PFSK-1 (cell line): ENCODE results near the gene IL6ST.

Experiments used
- FOXP2 ChIP-seq: optimal IDR thresholded peaks from 2 replicates; pipeline ENCODE3; 2011; ENCODE audit warnings: borderline replicate concordance, control low read depth, inconsistent platforms; ENCODE audit not compliant: insufficient read depth; ENCODE audit errors: extremely low read length, extremely low read depth
- POLR2AphosphoS5 ChIP-seq: IDR thresholded peaks from 2 replicates; pipeline ENCODE4 v1.6.1; 2012; ENCODE audit warnings: low read depth, mild to moderate bottlenecking, control low read depth, low read length, moderate library complexity
- REST ChIP-seq, 2 experiments: IDR thresholded peaks; 2 replicates each; pipeline versions ENCODE4 v1.6.1 to v1.8.0; 2011 to 2012; ENCODE audit warnings: low read depth in 2 of 2, low read length in 2 of 2, control low read depth in 1 of 2, inconsistent platforms in 1 of 2, mild to moderate bottlenecking in 1 of 2, moderate library complexity in 1 of 2; ENCODE audit not compliant: insufficient read depth in 1 of 2
- SIN3A ChIP-seq: IDR thresholded peaks from 2 replicates; pipeline ENCODE4 v1.6.1; 2012; ENCODE audit warnings: mild to moderate bottlenecking, low read length, moderate library complexity, borderline replicate concordance; ENCODE audit not compliant: insufficient read depth
- TAF1 ChIP-seq: IDR thresholded peaks from 2 replicates; pipeline ENCODE4 v1.6.1; 2012; ENCODE audit warnings: low read length, control low read depth, borderline replicate concordance; ENCODE audit not compliant: insufficient read depth

The IL6ST gene

GRCh38 chr5:55960779-55961178 lies 34.0 kb downstream of the IL6ST start:
- TF ChIP-seq POLR2AphosphoS5 (no peak), TAF1 (no peak), REST (IDR thresholded peaks at IDR 0.05; ENCODE audit: insufficient read depth in 1 of 2, low read depth in 2 of 2, low read length in 2 of 2) (no peak), SIN3A (no peak), FOXP2 (no peak)

GRCh38 chr5:55959208-55959607 lies 35.6 kb downstream of the IL6ST start:
- TF ChIP-seq REST (IDR thresholded peaks at IDR 0.05; ENCODE audit: insufficient read depth in 1 of 2, low read depth in 2 of 2, low read length in 2 of 2) (no peak), TAF1 (no peak), FOXP2 (no peak), SIN3A (no peak), POLR2AphosphoS5 (no peak)

- no peak for TF ChIP-seq REST (IDR thresholded peaks at IDR 0.05; ENCODE audit: insufficient read depth in 1 of 2, low read depth in 2 of 2, low read length in 2 of 2)
- TF ChIP-seq FOXP2 = no peak
Measured at GRCh38 chr5:55936100-55936693, 58.6 kb downstream of the IL6ST start.

GRCh38 chr5:55935371-55935770 lies 59.4 kb downstream of the IL6ST start:
- TF ChIP-seq POLR2AphosphoS5 = no peak
- TF ChIP-seq TAF1 = no peak
- TF ChIP-seq FOXP2 = no peak
- TF ChIP-seq SIN3A = no peak
- no peak for TF ChIP-seq REST (IDR thresholded peaks at IDR 0.05; ENCODE audit: insufficient read depth in 1 of 2, low read depth in 2 of 2, low read length in 2 of 2)

- TF ChIP-seq TAF1 (no peak), FOXP2 (no peak), SIN3A (no peak), POLR2AphosphoS5 (no peak), REST (IDR thresholded peaks at IDR 0.05; ENCODE audit: insufficient read depth in 1 of 2, low read depth in 2 of 2, low read length in 2 of 2) (no peak)
Measured at GRCh38 chr5:55934720-55935119, 60.0 kb downstream of the IL6ST start.
